Naive thymus-derived CD8-positive, alpha-beta T cell (primary cell): Measurements from ENCODE around the gene ISG20L2. TPM values are rescaled to one million over a fixed set of nuclear protein-coding genes. Genes with fewer than 3 reads are reported as not detected.

Source experiments
- ATAC-seq, 2 donors: fragments of 150-1000 bp; cut with Tn5 transposase in 1 of 2; sonication (Bioruptor Pico), chemical (Tn5 transposase) in 1 of 2; 1 replicate in 1 of 2; 2 replicates in 1 of 2; pipeline ENCODE4 v1.10.0; 2021; ENCODE audit warnings: mild to moderate bottlenecking in 2 of 2, moderate library complexity in 2 of 2
- POLR2A ChIA-PET: fragments of 350-600 bp; sonication (Branson Sonifier 250); formaldehyde crosslinking; loops from one replicate; lab custom pipeline; 2021; ENCODE audit warnings: antibody characterized with exemption; lab: Charles Lee
- DNase-seq, 10 donors: peaks; one replicate each; pipeline versions ENCODE4 v3.0.0 to v3.0.0-alpha.2; 2020 to 2022
- H3K27ac Mint-ChIP-seq, 10 donors: one replicate each; pipeline ENCODE4 v1.8.0; 2020 to 2022; ENCODE audit warnings: mild to moderate bottlenecking in 10 of 10, mixed read lengths in 10 of 10, moderate library complexity in 4 of 10, inconsistent platforms in 1 of 10
- H3K27me3 Mint-ChIP-seq, 5 donors: one replicate each; pipeline ENCODE4 v1.8.0; 2021 to 2022; ENCODE audit warnings: mixed read lengths in 5 of 5
- H3K36me3 Mint-ChIP-seq, 3 donors: one replicate each; pipeline ENCODE4 v1.8.0; 2020 to 2022; ENCODE audit warnings: mixed read lengths in 3 of 3, mild to moderate bottlenecking in 2 of 3, inconsistent platforms in 1 of 3
- H3K4me1 Mint-ChIP-seq, 4 donors: one replicate each; pipeline ENCODE4 v1.8.0; 2021 to 2022; ENCODE audit warnings: mixed read lengths in 4 of 4
- H3K4me3 Mint-ChIP-seq, 10 donors: one replicate each; pipeline ENCODE4 v1.8.0; 2020 to 2022; ENCODE audit warnings: mild to moderate bottlenecking in 10 of 10, mixed read lengths in 10 of 10, moderate library complexity in 6 of 10, inconsistent platforms in 1 of 10
- H3K9me3 Mint-ChIP-seq, 9 donors: one replicate each; pipeline ENCODE4 v1.8.0; 2020 to 2022; ENCODE audit warnings: mixed read lengths in 9 of 9, mild to moderate bottlenecking in 3 of 9, inconsistent platforms in 1 of 9, moderate library complexity in 1 of 9
- polyA plus RNA-seq, 3 donors: library from polyadenylated mRNA; unstranded; fragments of 300-500 nt; fragmentation: Illumina TruSeq; gene quantifications; one replicate each; pipeline ENCODE4 v1.2.3, GENCODE V29; 2021
- total RNA-seq, 8 experiments: library from RNA in 2 of 8; stranded (reverse) in 2 of 8; gene quantifications; one replicate each; pipeline ENCODE4 v1.2.3 and lab custom pipeline; 2021 to 2026

Gene ISG20L2
- total and polyA plus RNA-seq, 5 experiments from 2014 or later, result 20.0 to 50.3 (median 23.4) TPM

DNA sequence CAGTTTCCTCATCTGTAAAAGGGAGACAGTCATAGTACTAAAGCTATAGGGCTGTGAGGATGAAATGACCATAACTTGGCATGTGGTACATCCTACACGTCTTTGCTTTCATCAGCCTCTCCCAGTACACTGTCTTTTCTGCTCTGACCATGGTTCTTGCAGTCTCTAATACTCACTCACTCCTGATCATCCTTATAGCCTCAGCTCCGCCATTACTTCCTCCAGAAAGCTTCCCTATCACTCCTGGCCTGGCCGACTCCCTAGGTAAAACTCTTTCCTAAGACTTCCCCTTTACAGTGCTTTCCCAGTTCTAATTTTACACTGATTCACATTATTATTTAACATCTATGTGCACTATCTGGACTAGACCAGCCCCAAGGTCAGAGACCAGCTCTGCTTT, 17.3 kb upstream of the ISG20L2 start:
- H3K4me1 Mint-ChIP-seq, result peaks cover 44 to 76% (median 70%) of the 10 kb centered on the region in 4 donors
- peak overlapping the region; percentile 9 to 97 (median 86) for H3K27ac Mint-ChIP-seq
- ATAC-seq (no peak), DNase-seq (no peak)
- no peaks in the 10 kb centered on the region for H3K27me3 Mint-ChIP-seq
- POLR2A ChIA-PET, result interaction anchor here (0.6 to 1.4 kb wide), 2 partner anchors 11 to 18 kb away, joined by 4 read pairs; partner anchors contain the start of genes ISG20L2 and METTL25B
- H3K4me3 Mint-ChIP-seq, result peak overlapping the region in 9 of 10 donors; percentile 32 to 86 (median 70)
- peaks cover 0 to 27% (median 4%) of the 10 kb centered on the region in 3 donors for H3K36me3 Mint-ChIP-seq
- peaks cover 0 to 2% (median 0%) of the 10 kb centered on the region in 9 donors for H3K9me3 Mint-ChIP-seq

DNA sequence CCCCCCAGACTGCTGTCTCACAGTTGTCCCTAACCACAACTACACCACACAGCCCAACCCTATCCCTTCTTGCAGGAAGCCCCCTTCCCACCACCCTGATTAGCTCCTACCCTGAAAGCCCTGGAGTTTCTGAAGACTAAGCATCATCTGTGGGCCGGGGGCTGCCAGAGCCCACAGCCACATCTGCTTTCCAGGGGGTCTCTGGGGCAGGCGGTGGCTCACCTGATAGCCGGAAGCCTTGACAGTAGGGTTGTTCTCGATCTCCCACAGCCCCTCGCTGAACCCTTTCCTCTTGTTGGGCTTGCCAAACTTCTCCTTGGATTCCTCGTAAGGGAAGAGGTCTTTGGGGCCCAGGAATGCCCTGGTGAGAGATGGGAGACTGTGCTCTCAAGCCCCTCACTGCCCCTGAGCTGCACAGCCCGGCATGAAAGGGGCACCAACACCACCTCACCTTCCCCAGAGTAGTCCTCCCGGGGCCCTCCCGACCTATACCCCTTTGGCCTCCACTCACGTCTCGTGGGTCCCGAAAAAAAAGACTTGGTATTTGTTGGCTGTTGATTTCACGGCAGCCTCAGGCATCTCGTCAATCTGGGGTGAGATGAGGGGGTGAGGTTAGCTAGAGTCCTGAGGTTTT, 16.3 kb upstream of the ISG20L2 start:
- H3K27me3 Mint-ChIP-seq, result no peaks in the 10 kb centered on the region
- DNase-seq, result no peak
- peaks cover 0 to 27% (median 4%) of the 10 kb centered on the region in 3 donors for H3K36me3 Mint-ChIP-seq
- POLR2A ChIA-PET, result no interaction called here
- peak overlapping the region in 1 of 10 donors; percentile 52 for H3K4me3 Mint-ChIP-seq
- no peak for ATAC-seq
- H3K27ac Mint-ChIP-seq, result peak overlapping the region; percentile 17 to 94 (median 82)
- peaks cover 42 to 74% (median 72%) of the 10 kb centered on the region in 4 donors for H3K4me1 Mint-ChIP-seq
- peaks cover 0 to 2% (median 0%) of the 10 kb centered on the region in 9 donors for H3K9me3 Mint-ChIP-seq

DNA sequence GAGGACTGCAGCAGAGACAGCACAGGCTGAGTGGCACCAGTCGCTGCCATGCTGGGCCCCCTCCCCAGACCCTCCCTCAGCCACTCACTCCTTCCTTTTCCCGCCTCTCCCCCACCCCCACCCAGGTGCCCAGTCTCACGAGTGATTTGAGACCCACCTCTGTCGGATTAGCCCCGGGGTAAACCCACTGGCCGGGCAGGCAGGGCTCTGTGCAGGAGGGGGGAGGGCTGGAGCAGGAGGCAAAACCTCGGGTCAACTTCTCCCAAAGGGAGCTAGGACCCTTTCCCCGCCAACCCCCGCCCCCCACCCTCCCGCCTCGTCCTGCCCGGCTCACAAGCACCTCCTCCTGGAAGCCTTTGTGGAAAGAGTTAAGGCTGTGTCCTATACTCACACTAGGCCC, 15.8 kb upstream of the ISG20L2 start:
- peaks cover 0 to 27% (median 4%) of the 10 kb centered on the region in 3 donors for H3K36me3 Mint-ChIP-seq
- H3K4me3 Mint-ChIP-seq, result no peak overlapping the region
- peak overlapping the region in 7 of 10 donors; percentile 34 to 94 (median 68) for H3K27ac Mint-ChIP-seq
- POLR2A ChIA-PET, result interaction anchor here (0.9 kb wide), 1 partner anchor 12 kb away, joined by 3 read pairs; no protein-coding TSS in a partner anchor
- H3K9me3 Mint-ChIP-seq, result peaks cover 0 to 2% (median 0%) of the 10 kb centered on the region in 9 donors
- no peaks in the 10 kb centered on the region for H3K27me3 Mint-ChIP-seq
- peaks cover 38 to 71% (median 67%) of the 10 kb centered on the region in 4 donors for H3K4me1 Mint-ChIP-seq
- ATAC-seq (no peak), DNase-seq (no peak)

- Mint-ChIP-seq H3K27me3 (no peaks in the 10 kb centered on the region), H3K9me3 (peaks cover 0 to 2% (median 0%) of the 10 kb centered on the region in 9 donors), H3K4me3 (no peak overlapping the region), H3K36me3 (peaks cover 0 to 27% (median 4%) of the 10 kb centered on the region in 3 donors), H3K4me1 (peaks cover 33 to 71% (median 67%) of the 10 kb centered on the region in 4 donors), H3K27ac (peak overlapping the region in 8 of 10 donors; percentile 40 to 87 (median 63))
- ATAC-seq, result no peak
- POLR2A ChIA-PET, result interaction anchor here (0.9 to 3.1 kb wide), 4 partner anchors 8 to 16 kb away, joined by 3 to 70 read pairs (median 4); partner anchors contain the start of genes HDGF and METTL25B
- DNase-seq, result no peak
Observed at GRCh38 chr1:156743367-156744302, 15.1 kb upstream of the ISG20L2 start.

DNA sequence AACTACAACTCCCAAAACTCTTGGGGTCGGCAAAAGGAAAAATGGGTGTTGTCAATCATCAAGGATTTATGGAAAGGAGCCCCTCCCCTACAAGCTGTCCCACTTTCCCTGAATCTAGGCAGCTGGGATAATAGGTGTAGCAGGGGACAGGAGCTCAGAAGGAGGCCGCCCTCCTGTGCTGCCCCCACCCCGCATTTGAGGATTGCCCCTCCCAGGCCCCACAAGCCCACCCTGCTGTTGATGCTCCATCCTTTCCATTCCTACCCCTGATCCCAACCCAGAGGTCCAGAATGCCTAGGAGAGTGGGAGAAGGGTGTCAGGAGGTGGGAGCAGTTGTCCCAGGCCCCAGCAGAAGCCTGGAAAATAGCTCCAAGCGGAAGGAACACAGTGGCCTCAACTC, 14.2 kb upstream of the ISG20L2 start:
- H3K36me3 Mint-ChIP-seq, result peaks cover 0 to 32% (median 4%) of the 10 kb centered on the region in 3 donors
- DNase-seq, result no peak
- peak overlapping the region in 7 of 10 donors; percentile 24 to 99 (median 61) for H3K27ac Mint-ChIP-seq
- H3K27me3 Mint-ChIP-seq, result no peaks in the 10 kb centered on the region
- H3K4me1 Mint-ChIP-seq, result peaks cover 28 to 64% (median 61%) of the 10 kb centered on the region in 4 donors
- POLR2A ChIA-PET, result interaction anchor here (1.0 to 4.4 kb wide), 4 partner anchors 8 to 24 kb away, joined by 3 to 104 read pairs (median 37); partner anchors contain the start of genes HDGF, METTL25B and PRCC
- H3K9me3 Mint-ChIP-seq, result peaks cover 0 to 2% (median 0%) of the 10 kb centered on the region in 9 donors
- ATAC-seq, result no peak
- peak overlapping the region in 1 of 10 donors; percentile 26 for H3K4me3 Mint-ChIP-seq

GRCh38 chr1:156742017-156742416, 13.5 kb upstream of the ISG20L2 start:
- Mint-ChIP-seq H3K27me3 (no peaks in the 10 kb centered on the region), H3K9me3 (peaks cover 0 to 2% (median 0%) of the 10 kb centered on the region in 9 donors), H3K36me3 (peaks cover 0 to 39% (median 4%) of the 10 kb centered on the region in 3 donors), H3K4me1 (peaks cover 22 to 58% (median 54%) of the 10 kb centered on the region in 4 donors), H3K4me3 (peak overlapping the region in 6 of 10 donors; percentile 2 to 96 (median 70)), H3K27ac (peak overlapping the region in 9 of 10 donors; percentile 90 to 99 (median 98))
- ATAC-seq (no peak), DNase-seq (no peak)
- POLR2A ChIA-PET, result interaction anchor here (1.1 to 4.4 kb wide), 5 partner anchors 9 to 118 kb away, joined by 3 to 104 read pairs (median 52); partner anchors contain the start of genes HDGF, ISG20L2, METTL25B and PRCC

GRCh38 chr1:156741481-156741983, 13.0 kb upstream of the ISG20L2 start:
- POLR2A ChIA-PET, result interaction anchor here (0.6 to 4.4 kb wide), 13 partner anchors 10 to 240 kb away, joined by 3 to 104 read pairs (median 6); partner anchors contain the start of genes HDGF, ISG20L2, METTL25B and PRCC

DNA sequence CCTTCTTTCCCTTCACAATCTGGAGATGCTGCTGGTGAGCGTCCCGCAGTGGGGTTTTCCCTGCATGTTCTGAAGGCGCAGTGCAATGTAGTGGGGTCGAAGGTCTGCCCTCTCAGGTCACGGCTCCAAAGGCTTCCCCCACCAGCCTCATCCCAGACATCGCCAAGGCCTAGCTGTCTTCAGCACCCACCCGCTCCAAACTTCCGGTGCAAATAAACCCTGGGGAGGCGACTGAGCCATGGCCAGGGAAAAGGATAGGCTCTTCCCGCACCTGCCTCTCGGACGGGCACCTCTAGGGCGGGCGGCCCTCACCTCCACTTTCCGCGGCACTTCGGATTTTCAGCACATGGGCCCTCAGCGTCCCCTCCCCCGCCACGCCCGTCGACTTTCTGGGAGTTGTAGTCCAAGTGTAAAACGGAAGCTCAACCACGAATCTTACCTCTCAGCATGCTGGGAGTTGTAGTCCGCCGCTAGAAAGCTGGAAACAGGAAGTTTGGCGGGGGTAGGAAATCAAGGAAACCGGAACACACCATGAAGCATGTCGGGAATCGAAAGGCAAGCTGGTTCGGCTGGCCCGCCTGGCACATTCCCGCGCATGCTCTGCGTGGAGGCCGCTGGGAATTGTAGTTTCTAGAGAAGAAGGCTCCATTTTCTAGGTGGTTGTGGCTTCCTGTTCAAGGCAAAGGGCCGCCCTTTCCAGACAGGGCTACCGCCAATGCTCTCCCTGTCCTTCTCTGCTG, 12.3 kb upstream of the ISG20L2 start, which contains the start of gene MRPL24:
Gene MRPL24, minus strand, starts transcription at position 348 of the 740 bp plus-strand sequence. CDS start 2,384 bp downstream, outside the sequence.
- Mint-ChIP-seq H3K27ac (peak within 1 kb of the TSS; percentile 94 to 99 (median 98)), H3K9me3 (peaks cover 0 to 2% (median 0%) of the 10 kb centered on the region in 9 donors), H3K4me3 (peak within 1 kb of the TSS; percentile 92 to 99 (median 96)), H3K27me3 (no peaks in the 10 kb centered on the region), H3K4me1 (peaks cover 18 to 47% (median 44%) of the 10 kb centered on the region in 4 donors), H3K36me3 (peaks cover 0 to 41% (median 4%) of the 10 kb centered on the region in 3 donors)
- POLR2A ChIA-PET, result interaction anchor here (0.6 to 4.4 kb wide), 14 partner anchors 10 to 240 kb away, joined by 3 to 104 read pairs (median 5); partner anchors contain the start of genes HDGF, ISG20L2, METTL25B and PRCC
- peak; percentile 85 to 99 (median 96) for DNase-seq
- ATAC-seq, result peak; percentile 87 to 89

More at GRCh38 chr1:156741481-156741983, 13.0 kb upstream of the ISG20L2 start:
- peak overlapping the region; percentile 94 to 99 (median 98) for H3K27ac Mint-ChIP-seq
- DNase-seq (no peak), ATAC-seq (no peak)
- peaks cover 22 to 53% (median 50%) of the 10 kb centered on the region in 4 donors for H3K4me1 Mint-ChIP-seq
- peak overlapping the region; percentile 92 to 99 (median 96) for H3K4me3 Mint-ChIP-seq
- peaks cover 0 to 2% (median 0%) of the 10 kb centered on the region in 9 donors for H3K9me3 Mint-ChIP-seq
- no peaks in the 10 kb centered on the region for H3K27me3 Mint-ChIP-seq
- peaks cover 0 to 42% (median 4%) of the 10 kb centered on the region in 3 donors for H3K36me3 Mint-ChIP-seq

DNA sequence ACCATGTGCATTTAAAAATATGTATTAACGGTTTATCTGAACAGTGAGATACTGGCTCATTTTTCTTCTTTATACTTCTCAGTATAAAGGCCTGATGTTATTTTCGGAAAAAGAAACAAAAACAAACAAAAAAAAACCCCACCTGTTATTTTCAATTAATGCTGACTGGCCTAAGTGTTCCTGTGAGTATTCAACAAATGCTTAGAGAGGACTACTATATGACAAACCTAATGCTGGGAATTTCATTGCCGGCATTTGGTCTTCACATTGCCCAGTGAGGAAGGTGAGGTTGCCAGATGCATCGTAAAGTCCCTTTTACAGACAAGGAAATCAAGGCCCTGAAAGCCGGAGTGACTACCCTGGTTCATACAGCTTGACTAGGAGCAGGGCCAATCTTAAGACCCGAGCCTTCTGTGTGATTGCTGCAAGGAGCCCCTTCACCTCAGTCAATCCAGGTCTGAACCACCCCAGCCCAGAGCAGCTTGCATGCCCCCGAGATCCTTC, 11.7 kb upstream of the ISG20L2 start:
- peak overlapping the region; percentile 92 to 99 (median 96) for H3K4me3 Mint-ChIP-seq
- POLR2A ChIA-PET, result interaction anchor here (0.6 to 4.4 kb wide), 12 partner anchors 11 to 239 kb away, joined by 3 to 104 read pairs (median 5); partner anchors contain the start of genes HDGF, ISG20L2, METTL25B and PRCC
- no peaks in the 10 kb centered on the region for H3K27me3 Mint-ChIP-seq
- no peak for DNase-seq
- no peak for ATAC-seq
- H3K4me1 Mint-ChIP-seq, result peaks cover 15 to 41% (median 38%) of the 10 kb centered on the region in 4 donors
- peak overlapping the region; percentile 94 to 99 (median 98) for H3K27ac Mint-ChIP-seq
- H3K9me3 Mint-ChIP-seq, result peaks cover 0 to 2% (median 0%) of the 10 kb centered on the region in 9 donors
- peaks cover 0 to 37% (median 4%) of the 10 kb centered on the region in 3 donors for H3K36me3 Mint-ChIP-seq

DNA sequence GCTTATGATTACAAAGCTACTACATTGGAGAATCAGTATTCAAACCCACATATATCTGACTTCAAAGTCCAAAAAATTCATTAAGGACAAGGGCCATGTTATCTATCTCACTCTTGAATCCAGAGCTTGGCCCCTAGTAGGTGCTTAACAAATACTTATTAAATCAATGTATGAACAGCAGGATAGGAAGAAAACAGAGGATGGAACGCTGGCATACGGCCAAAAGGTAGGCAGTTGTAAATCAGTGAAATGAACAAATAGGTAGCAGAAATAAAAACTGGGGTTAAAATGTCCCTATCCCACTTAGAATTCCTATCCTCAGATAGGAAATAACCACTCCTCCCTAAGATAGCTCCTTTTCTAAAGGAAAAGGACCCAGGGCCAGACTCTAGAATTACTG, 10.3 kb upstream of the ISG20L2 start:
- ATAC-seq (no peak), DNase-seq (no peak)
- H3K36me3 Mint-ChIP-seq, result peaks cover 0 to 31% (median 2%) of the 10 kb centered on the region in 3 donors
- peaks cover 13 to 34% (median 33%) of the 10 kb centered on the region in 4 donors for H3K4me1 Mint-ChIP-seq
- POLR2A ChIA-PET, result interaction anchor here (0.6 to 4.4 kb wide), 3 partner anchors 12 to 28 kb away, joined by 3 to 104 read pairs (median 4); partner anchors contain the start of genes HDGF and PRCC
- peak overlapping the region in 9 of 10 donors; percentile 9 to 79 (median 72) for H3K27ac Mint-ChIP-seq
- no peaks in the 10 kb centered on the region for H3K27me3 Mint-ChIP-seq
- peaks cover 0 to 2% (median 0%) of the 10 kb centered on the region in 9 donors for H3K9me3 Mint-ChIP-seq
- H3K4me3 Mint-ChIP-seq, result peak overlapping the region in 7 of 10 donors; percentile 2 to 73 (median 41)
